ENCODE data around the gene HIP1R.

Gene HIP1R

GRCh38 chr12:122820138-122820537 is 15.1 kb upstream of the HIP1R start:
- Mint-ChIP-seq H3K4me1 (no peaks in the 10 kb centered on the region), H3K27ac (no peak overlapping the region), H3K4me3 (no peak overlapping the region), H3K36me3 (no peaks in the 10 kb centered on the region), H3K9me3 (no peaks in the 10 kb centered on the region), H3K27me3 (no peaks in the 10 kb centered on the region)

- Mint-ChIP-seq H3K4me1 (peaks cover under 1% of the 10 kb centered on the region), H3K4me3 (no peak overlapping the region), H3K36me3 (no peaks in the 10 kb centered on the region), H3K27me3 (no peaks in the 10 kb centered on the region), H3K9me3 (no peaks in the 10 kb centered on the region), H3K27ac (no peak overlapping the region)
These were observed 14.4 kb upstream of the HIP1R start for GRCh38 chr12:122820838-122821271.

- Mint-ChIP-seq H3K27ac (no peak overlapping the region), H3K4me1 (peaks cover 6% of the 10 kb centered on the region), H3K36me3 (no peaks in the 10 kb centered on the region), H3K9me3 (no peaks in the 10 kb centered on the region), H3K4me3 (no peak overlapping the region), H3K27me3 (no peaks in the 10 kb centered on the region)
These were observed 11.8 kb upstream of the HIP1R start for GRCh38 chr12:122823429-122823828.

- Mint-ChIP-seq H3K36me3 (no peaks in the 10 kb centered on the region), H3K4me1 (peaks cover 6% of the 10 kb centered on the region), H3K9me3 (no peaks in the 10 kb centered on the region), H3K4me3 (peak overlapping the region; percentile 65), H3K27ac (no peak overlapping the region), H3K27me3 (no peaks in the 10 kb centered on the region)
These were observed 9.2 kb upstream of the HIP1R start for GRCh38 chr12:122825773-122826724.

GRCh38 chr12:122827258-122827657 is 8.0 kb upstream of the HIP1R start:
- Mint-ChIP-seq H3K4me3 (no peak overlapping the region), H3K27me3 (no peaks in the 10 kb centered on the region), H3K36me3 (no peaks in the 10 kb centered on the region), H3K27ac (no peak overlapping the region), H3K4me1 (peaks cover 6% of the 10 kb centered on the region), H3K9me3 (no peaks in the 10 kb centered on the region)

GRCh38 chr12:122830517-122831214 is 4.6 kb upstream of the HIP1R start:
- no peak overlapping the region for H3K4me3 Mint-ChIP-seq
- no peaks in the 10 kb centered on the region for H3K9me3 Mint-ChIP-seq
- H3K4me1 Mint-ChIP-seq = peaks cover 21% of the 10 kb centered on the region
- H3K36me3 Mint-ChIP-seq = no peaks in the 10 kb centered on the region
- H3K27me3 Mint-ChIP-seq = no peaks in the 10 kb centered on the region
- H3K27ac Mint-ChIP-seq = no peak overlapping the region

- Mint-ChIP-seq H3K27me3 (no peaks in the 10 kb centered on the region), H3K9me3 (no peaks in the 10 kb centered on the region), H3K36me3 (no peaks in the 10 kb centered on the region), H3K4me3 (peak overlapping the region; percentile 96), H3K27ac (peak overlapping the region; percentile 90), H3K4me1 (peaks cover 48% of the 10 kb centered on the region)
These were observed 945 bp upstream of the HIP1R start for GRCh38 chr12:122834104-122834920.

- Mint-ChIP-seq H3K27ac (no peak overlapping the region), H3K4me1 (peaks cover 59% of the 10 kb centered on the region)
These were observed 431 bp downstream of the HIP1R start for GRCh38 chr12:122835750-122836026.

GRCh38 chr12:122836027-122836921 is 1.0 kb downstream of the HIP1R start:
- peak overlapping the region; percentile 90 for H3K27ac Mint-ChIP-seq
- H3K4me1 Mint-ChIP-seq = peaks cover 62% of the 10 kb centered on the region
- peak overlapping the region; percentile 91 for H3K4me3 Mint-ChIP-seq
- H3K27me3 Mint-ChIP-seq = no peaks in the 10 kb centered on the region
- no peaks in the 10 kb centered on the region for H3K9me3 Mint-ChIP-seq
- no peaks in the 10 kb centered on the region for H3K36me3 Mint-ChIP-seq

More at GRCh38 chr12:122835750-122836026, 431 bp downstream of the HIP1R start:
- Mint-ChIP-seq H3K36me3 (no peaks in the 10 kb centered on the region), H3K27me3 (no peaks in the 10 kb centered on the region), H3K4me3 (no peak overlapping the region), H3K9me3 (no peaks in the 10 kb centered on the region)

- Mint-ChIP-seq H3K4me3 (peak overlapping the region; percentile 91), H3K4me1 (peaks cover 74% of the 10 kb centered on the region), H3K27ac (peak overlapping the region; percentile 90)
These were observed 2.3 kb downstream of the HIP1R start for GRCh38 chr12:122837306-122838265.

GRCh38 chr12:122838841-122839240 is 3.6 kb downstream of the HIP1R start:
- no peaks in the 10 kb centered on the region for H3K27me3 Mint-ChIP-seq
- no peak overlapping the region for H3K27ac Mint-ChIP-seq
- H3K36me3 Mint-ChIP-seq = no peaks in the 10 kb centered on the region
- peaks cover 73% of the 10 kb centered on the region for H3K4me1 Mint-ChIP-seq
- no peaks in the 10 kb centered on the region for H3K9me3 Mint-ChIP-seq
- H3K4me3 Mint-ChIP-seq = no peak overlapping the region

More at GRCh38 chr12:122837306-122838265, 2.3 kb downstream of the HIP1R start:
- no peaks in the 10 kb centered on the region for H3K36me3 Mint-ChIP-seq
- no peaks in the 10 kb centered on the region for H3K27me3 Mint-ChIP-seq
- no peaks in the 10 kb centered on the region for H3K9me3 Mint-ChIP-seq

GRCh38 chr12:122839907-122840554 is 4.8 kb downstream of the HIP1R start:
- no peaks in the 10 kb centered on the region for H3K27me3 Mint-ChIP-seq
- H3K36me3 Mint-ChIP-seq = no peaks in the 10 kb centered on the region
- no peak overlapping the region for H3K4me3 Mint-ChIP-seq
- no peaks in the 10 kb centered on the region for H3K9me3 Mint-ChIP-seq
- H3K4me1 Mint-ChIP-seq = peaks cover 62% of the 10 kb centered on the region
- H3K27ac Mint-ChIP-seq = peak overlapping the region; percentile 8

All from activated naive CD4-positive, alpha-beta T cell treated with anti-CD3 and anti-CD28 coated beads, Interleukin-2, amount 50 U/mL, for 24 hours (primary cell).